Stimulated activated CD8-positive, alpha-beta memory T cell treated with anti-CD3 and anti-CD28 coated beads, Interleukin-7, amount 100 ng/mL, for 1 hour (primary cell): Measurements from ENCODE around the gene PSMD1.
A peak's percentile ranks its signal among the peaks of the same experiment; 100 is the strongest.
"Not testable (repeated sequence)": the region's sequence is repeated elsewhere in the genome, so short reads cannot be mapped to it uniquely, and the experiment has no call there.

Experiments used
- DNase-seq, 2 donors: peaks; one replicate each; pipeline ENCODE4 v3.0.0-alpha.2; 2020; ENCODE audit warnings: low read depth in 2 of 2

PSMD1 gene

DNA sequence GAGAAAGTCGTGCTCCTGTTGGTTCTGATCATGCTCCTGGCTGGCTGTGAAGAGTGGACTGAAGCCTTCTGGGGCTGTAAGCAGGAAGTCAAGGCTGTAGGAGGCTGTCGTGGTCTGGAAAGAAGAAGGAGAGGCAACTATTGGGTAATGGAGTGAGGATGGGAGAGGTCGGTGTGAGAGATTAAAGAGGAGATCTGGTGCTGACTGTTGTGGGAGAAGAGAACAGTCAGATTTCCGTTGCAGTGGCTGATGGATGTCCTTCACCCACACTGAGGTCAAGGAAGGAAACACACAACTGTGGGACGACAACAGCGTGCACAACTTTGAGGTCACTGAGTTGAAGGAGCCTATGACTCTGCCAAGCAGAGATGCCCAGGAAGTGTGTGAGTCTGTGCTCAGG is 2.8 kb upstream of the PSMD1 start:
- DNase-seq: no peak

DNA sequence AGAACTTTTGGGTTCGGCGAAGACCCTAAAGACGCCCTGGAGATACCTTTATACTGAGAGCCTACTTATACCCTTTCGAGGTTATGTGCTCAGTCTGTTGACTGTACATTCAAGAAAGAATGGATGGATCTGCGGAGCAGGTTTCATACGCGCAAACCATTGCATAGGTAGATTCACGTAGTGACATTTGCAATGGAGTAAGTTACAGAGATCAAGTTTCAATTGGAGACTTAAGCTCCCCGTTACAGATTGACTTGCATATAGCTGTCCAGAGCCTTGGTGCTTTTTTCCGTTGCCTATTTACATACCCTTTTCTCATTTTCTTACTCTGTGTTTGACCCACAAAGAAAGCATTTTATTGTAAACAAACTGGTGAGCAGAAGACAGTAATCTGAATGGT is 923 bp downstream of the PSMD1 start:
- DNase-seq: no peak

DNA sequence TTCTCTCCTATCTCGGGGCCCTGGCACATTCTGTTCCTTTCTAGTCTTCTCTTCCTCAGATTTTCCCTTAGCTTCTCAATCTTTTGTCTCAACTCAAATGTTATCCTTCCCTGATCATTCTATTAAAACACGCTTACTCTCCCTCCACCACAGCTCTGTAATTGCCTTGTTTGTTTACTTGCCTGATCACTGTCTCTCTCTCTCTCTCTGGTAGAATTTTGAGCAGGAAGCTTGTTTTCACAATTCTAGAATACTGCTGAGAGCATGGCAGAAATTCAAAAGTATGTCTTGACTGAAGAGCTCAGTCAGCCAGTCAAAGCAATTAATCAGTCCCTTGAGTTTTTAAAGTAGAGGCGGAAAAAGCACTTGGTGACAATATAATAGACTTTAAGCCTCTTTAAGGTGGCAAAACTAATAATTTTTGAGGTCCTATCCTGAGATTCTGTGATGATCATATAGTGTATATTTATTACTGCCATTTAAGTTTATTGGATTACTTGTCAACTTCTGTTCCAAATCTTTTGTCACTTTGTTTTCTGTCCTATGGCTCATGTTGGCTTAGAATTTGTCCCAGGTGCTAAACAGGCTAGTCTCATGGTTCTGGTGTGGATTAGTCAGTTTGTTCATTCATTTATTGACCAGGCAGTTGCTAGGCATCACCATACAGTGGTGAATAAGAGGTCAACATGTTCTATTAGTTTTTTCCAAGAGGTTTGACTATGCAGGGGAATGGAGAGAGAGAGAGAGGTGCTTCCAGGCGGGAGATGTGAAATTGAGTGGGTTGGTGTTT is 2.3 kb downstream of the PSMD1 start:
- no peak for DNase-seq

DNA sequence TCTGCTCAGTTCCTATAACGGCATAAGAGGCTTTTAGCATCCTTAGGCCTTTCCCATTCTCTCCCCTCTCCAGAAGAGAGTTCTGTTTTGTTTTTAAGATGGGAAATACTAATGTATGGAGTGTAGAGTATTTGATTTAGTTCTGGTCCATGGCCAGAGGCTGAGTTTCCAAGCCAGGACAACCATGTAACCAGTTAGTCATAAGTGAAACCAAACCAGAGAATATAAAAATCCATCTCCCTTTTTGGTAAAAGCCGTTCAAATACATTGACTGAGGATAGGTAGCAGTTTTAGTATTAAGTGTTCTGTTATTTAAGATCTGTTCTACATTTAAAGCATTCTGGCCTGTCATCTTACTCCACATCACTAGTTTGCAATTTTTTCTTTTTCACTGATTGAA is 3.1 kb downstream of the PSMD1 start:
- DNase-seq: no peak

DNA sequence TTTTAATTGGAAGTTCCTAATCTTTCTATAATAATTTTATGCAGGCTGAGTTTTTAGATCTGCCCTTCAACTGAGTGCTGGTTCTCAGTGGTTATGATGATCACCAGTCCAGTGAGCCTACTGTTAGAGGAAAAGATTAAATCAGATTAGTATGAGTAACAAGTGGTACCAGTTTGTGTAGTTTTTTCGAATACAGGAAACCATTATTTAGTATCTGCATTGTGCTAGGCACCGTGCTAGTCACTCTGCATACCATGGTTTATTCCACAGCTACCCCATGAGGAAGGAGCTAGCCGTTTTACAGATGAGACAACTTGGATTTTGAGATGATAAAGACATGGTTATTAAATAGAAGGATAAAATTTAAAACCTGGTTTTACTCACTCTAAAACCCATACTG is 6.1 kb downstream of the PSMD1 start:
- DNase-seq: no peak

DNA sequence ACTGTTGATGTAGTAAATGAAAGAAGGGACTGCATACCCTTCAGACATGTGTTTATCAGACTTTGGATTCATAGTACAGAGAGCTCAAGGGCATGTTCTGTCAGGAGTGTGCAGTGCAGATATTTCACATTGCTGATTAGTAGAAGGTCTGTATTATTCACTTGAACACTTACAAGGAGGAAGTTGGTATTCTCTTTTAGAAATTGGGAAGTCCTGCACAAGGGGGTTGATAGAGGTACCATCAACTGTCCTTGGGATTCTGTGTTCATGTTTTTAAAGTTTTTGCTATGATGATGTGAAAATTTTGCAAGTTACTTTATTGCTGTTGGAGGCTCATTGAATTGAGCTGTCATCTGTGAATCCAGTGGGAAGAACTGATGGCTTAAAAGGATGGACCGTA is 6.7 kb downstream of the PSMD1 start:
- no peak for DNase-seq

DNA sequence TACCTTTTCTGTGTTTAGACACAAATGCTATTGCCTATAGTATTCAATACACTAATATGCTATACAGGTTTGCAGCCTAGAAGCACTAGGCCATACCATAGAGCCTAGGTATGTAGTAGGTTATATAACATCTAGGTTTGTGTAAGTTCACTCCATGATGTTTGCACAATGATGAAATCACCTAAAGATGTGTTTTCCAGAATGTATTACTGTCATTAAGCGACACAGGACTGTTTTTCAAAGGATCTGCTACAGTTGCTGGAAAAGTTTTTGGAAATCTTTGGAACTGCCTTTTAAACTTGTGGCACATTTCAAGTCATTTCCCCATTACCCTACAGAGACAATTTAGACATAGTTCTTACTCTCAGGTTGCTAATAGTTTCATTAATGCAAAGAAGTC is 9.3 kb downstream of the PSMD1 start:
- DNase-seq: no peak

DNA sequence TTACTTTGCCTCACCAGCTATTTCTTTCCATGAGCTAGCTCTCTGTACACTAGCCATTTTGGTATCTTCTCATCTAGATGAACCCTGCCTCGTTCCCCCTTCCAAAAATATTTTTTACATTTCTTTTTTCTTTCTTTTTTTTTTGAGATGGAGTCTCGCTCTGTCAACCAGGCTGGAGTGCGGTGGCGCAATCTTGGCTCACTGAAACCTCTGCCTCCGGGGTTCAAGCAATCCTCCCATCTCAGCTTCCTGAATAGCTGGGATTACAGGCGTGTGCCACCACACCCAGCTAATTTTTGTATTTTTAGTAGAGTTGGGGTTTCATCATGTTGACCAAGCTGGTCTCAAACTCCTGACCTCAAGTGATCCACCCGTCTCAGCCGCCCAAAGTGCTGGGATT is 10.9 kb downstream of the PSMD1 start:
- not testable (repeated sequence) for DNase-seq

DNA sequence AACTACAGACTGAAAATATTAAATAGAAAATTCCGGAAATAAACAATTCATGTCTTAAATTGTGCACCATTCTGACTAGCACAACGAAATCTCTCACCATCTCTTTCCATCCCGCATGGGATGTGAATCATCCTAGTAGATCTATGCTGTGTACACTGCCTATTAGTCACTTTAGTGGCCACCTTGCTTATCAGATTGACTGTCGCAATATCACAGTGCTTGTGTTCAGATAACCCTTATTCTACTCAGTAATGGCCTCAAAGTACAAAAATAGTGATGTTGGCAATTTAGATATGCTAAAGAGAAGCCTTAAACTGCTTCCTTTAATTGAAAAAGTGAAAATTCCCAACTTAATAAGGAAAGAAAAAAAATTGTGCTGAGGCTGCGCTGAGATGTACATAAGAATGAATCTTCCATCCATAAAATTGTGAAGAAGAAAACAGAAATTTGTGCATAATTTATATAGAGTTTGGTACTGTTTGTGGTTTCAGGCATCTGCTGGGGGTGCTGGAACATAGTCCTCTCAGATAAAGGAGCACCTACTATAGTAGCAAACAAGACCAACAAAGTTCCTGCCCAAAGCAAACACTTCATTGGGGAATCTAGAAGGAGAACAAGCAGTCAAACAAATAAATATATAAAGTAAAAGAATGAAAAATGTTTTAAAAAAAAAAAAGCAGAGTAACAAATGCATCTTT is 12.0 kb downstream of the PSMD1 start:
- no peak for DNase-seq

DNA sequence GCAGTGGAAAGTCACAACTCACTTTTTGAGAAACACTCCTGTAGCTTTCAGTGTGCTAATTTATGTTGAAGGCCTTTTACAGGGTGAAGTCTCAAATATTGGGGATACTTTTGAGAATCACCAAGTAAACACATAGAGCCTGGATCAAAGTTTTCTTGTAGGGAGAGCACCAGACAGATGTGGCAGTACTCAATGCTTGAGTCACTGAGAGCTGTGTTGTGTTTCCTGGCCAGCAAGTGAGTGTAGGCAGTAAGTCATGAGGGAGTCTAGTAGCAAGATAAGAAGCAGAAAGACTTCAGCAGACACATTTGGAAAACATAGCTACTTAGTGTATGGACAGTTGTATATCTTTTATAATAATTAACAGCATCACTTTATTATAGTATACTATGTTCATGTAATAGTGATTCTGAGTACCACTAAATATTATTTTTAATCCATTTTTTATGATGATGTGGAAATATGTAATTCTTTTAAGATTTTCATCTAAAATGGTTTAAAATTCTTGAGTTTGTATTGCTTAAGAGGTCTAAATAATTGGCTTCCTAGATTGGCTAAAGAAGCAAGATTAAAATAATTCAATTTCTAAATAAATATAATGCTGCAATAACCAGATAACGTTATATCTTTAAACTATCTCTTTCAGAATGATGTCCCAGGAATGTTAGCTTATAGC is 12.8 kb downstream of the PSMD1 start:
- DNase-seq: no peak

DNA sequence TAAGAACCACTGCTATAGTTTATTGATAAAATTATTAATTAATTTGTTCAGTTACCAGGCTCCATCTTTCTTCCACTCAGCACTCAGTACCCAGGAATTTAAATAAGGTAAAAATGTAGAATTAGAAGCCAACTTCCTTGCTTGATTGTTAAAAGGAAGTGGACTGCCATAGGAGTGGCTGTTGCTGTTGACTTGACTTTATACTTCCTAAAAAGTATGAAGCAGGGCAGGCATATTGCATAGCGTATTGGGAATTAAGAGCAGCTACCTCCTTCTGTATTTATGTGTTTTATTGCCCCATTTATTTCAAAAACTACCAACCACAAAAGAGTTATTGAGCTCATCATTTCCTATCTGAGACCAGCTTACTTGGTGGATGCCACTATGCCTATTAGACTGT is 27.9 kb downstream of the PSMD1 start:
- no peak for DNase-seq

DNA sequence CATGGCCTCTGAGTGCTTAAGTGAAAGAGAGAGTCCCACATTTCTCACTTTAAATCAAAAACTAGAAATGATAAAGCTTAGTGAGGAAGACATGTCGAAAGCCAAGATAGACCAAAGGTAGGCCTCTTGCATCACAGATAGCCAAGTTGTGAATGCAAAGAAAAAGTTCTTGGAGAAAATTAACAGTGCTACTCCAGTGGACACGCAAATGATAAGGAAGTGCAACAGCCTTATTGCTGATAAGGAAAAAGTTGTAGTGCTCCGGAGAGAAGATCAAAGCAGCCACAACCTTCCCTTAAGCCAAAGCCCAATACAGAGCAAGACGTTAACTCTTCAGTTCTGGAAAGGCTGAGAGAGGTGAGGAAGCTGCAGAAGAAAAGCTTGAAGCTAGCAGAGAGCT is 32.1 kb downstream of the PSMD1 start:
- DNase-seq: no peak

DNA sequence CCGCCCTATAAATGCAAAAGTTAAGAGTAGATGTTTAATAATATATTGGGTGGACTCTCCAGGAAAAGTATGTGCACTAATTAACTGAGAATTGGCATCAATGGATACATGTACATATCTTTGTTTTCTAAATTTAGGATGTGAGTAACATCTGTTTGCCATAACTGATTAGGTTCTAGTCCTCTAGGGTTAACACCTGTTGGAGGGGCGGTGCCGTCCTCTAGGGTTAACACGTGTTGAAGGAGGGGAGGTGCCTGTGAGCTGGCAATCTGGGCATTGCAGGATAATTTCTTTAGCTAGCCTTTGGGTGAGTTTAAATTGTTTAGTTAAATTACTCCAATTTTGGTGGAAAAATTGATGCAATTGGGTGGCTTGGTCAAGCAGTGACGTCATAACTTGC is 37.3 kb downstream of the PSMD1 start:
- DNase-seq: no peak

DNA sequence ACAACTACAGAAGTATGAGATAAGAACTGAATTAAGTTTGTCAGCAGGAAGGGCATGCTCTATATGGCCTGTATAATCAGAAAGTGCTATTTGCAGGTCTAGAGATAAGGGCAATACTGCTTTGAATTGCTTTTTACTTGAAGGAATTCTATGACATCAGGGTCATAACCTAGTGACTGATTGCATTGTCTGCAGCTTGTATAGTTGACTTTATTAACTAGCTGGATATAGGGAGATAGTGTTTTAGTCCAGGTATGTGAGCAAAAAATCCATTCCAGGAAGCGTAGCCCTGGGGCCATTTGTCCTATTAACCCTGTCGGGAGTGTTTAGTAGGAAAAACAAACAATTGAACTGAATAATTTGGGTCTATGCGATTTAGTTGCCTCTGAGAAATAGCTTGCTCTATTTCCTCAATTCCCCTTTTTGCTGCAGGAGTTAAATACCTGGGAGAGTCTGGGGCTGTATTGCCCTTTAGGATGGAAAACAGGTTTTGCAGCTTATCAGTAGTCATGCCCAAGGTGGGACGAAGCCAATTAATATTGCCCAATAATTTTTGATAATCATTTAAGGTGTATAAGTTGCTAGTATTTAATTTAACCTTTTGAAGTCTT is 38.2 kb downstream of the PSMD1 start:
- DNase-seq: no peak

DNA sequence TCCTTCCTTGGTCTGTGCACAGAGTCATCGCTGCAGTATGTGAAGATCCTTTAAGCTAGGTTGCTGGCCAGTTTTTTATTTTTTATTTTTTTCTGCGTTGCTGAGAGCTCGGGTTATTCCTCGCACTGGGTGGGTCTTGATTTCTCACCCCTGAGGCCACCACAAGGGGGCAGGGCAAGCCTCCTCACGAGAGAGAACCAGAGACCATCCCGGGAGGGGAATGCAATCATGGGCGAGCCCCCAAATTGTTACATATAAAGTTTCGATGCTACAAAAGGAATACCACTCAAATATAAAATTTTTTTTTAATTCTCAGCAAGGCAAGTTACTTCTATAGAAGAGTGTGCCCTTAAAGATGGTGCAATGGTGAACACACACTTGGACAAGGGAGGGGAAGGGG is 43.3 kb downstream of the PSMD1 start:
- DNase-seq: no peak

DNA sequence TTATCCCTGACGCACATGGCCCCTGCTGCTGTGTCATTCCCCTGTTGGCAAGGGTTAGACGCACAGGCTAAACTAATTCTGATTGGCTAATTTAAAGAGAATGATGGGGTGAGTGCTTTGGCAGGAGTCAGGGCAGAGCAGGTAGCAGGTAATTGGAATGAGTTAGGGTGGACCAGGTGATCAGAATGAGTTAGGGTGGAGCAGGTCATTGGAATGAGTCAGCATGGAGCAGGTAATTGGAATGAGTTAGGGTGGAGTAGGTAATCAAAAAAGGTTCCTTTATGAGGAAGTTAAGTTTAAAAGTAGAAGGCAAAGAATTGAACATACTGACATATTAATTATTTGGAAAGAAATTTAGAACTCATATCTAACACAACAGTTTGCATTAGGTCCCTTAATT is 43.7 kb downstream of the PSMD1 start:
- not testable (repeated sequence) for DNase-seq

DNA sequence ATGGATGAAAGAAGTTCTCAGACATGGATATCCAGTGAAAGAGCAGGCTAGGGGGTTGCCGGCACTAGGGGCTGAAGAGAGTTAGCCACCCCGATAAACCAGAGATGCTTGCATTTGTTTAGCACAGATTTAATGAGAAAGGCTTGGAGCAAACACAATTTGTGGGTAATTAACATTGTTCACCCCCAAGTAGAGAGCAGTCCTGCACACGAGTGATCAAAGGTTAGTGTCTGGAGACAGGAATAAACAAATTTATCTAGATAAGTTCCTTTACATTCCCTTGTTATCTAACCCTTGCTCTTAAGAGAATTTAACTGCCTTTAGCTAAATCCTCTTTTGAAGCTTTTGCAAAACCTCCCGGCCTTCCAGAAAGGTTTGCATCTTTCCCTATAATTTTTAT is 44.3 kb downstream of the PSMD1 start:
- DNase-seq: no peak

DNA sequence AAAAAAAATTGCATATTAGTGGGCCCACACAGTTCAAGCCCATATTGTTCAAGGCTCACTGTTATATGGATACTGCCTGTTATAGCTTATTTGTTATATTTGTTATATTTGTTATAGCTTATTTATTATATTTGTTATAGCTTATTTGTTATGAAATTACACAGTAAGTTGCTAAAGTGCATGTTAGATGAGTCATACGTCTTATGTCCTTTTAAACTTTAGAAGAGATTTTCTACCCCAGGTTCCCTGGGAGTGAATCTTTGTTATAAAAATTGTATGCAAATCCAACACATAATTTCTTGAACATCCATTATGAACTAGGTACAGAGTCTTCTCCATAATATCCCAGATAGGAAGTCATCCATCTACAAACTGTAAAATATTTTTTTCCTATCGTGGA is 46.1 kb downstream of the PSMD1 start:
- DNase-seq: no peak

DNA sequence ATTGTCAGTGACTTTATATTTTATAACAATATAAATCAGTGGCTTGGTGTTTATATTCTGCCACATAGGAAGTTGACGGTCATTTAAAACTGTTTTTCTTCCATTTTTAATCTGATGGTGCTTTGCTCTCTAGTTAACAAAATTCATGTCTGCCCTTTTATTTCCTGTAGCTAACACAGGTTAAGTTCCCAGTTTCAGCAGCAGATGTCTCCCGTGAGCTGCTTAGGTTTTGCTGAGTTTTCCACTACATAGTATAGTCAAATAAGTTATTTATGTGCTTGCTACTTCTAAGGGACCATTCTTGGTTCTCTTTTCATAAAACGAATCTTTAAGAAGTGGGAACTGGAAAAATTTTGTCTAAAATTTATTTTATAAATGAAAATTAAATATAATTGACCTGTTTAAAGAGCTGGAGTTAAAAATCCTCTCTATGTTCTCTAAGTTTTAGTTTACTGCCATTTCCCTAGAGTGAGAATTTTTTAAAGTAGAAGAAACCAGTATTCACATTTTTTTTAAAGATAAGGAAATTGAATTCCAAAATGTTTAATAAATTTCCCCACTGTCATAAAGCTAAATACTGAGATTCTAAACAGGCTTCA is 47.5 kb downstream of the PSMD1 start:
- DNase-seq: peak; percentile 32 to 36

DNA sequence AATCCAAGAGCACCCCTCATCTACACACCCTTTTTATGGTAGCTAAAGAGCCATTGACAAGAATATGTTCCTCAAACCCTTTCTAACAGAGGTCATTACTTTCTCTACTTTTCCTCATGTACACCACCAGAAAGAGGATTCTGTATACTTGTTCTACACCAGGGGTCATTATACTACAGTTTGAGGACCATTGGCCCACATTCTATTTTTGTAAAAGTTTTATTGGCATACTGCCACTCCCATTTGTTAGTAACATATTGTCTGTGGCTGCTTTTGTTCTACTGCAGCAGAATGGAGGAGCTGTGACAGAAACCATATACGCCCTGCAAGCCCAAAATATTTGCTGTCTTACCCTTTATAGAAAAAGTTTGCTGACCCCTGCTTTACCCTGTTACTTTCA is 53.9 kb downstream of the PSMD1 start:
- DNase-seq: no peak

DNA sequence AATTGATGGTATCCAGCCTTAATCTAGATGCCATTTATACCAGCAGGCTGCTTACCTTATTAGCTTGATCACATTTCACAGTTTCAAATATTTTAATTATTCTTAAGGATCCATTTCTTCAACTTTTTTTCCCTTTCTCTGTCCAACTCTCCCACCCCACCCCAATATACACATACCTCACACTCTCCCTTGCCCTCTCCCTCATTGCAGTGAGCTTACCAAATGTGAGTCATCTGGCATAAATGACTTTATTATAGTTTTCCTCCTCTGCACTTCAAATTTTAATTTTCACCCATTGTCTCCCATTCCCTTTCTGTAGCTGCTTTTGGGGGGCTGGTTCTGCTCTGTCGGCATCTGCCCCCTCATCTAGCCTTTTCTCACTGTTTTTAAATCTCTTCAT is 55.3 kb downstream of the PSMD1 start:
- no peak for DNase-seq

DNA sequence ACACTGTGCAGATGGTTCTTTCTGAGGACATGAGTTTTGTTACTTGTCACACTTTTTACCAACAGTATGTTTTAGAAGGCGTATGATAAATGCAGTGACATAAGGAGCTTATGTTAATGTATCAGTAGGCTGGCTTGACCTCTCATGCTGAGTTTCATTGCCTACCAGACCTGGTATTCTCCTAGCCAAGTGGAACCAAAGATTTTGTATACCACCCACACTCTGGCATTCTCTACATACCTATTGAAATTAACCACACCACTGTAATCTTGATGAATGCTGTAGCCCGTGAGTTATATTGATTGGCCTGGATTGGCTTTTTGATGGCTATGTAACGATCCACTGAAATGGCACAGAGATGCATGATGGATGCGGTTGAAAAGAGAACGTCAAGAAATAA is 56.8 kb downstream of the PSMD1 start:
- DNase-seq: no peak
